Stimulated activated CD4-positive, alpha-beta T cell treated with anti-CD3 and anti-CD28 coated beads, Interleukin-12 subunit alpha, Interleukin-12 subunit beta, amount 100 ng/mL, for 4 hours (primary cell): ENCODE measurements around the gene IFNE.
"Not testable (repeated sequence)": the region's sequence is repeated elsewhere in the genome, so short reads cannot be mapped to it uniquely, and the experiment has no call there.

Source experiments
- DNase-seq: peaks from one replicate; pipeline ENCODE4 v3.0.0-alpha.2; 2020

Gene IFNE

GRCh38 chr9:21481470-21482056 lies 550 bp downstream of the IFNE start:
- no peak for DNase-seq

GRCh38 chr9:21479152-21479702 lies 2.9 kb downstream of the IFNE start:
- DNase-seq = no peak

GRCh38 chr9:21477466-21477865 lies 4.6 kb downstream of the IFNE start:
- no peak for DNase-seq

- DNase-seq = no peak
Observed at GRCh38 chr9:21473236-21473635, 8.9 kb downstream of the IFNE start.

- DNase-seq = no peak
Observed at GRCh38 chr9:21470126-21470525, 12.0 kb downstream of the IFNE start.

GRCh38 chr9:21465859-21466518 lies 16.1 kb downstream of the IFNE start:
- DNase-seq = no peak

- no peak for DNase-seq
Observed at GRCh38 chr9:21465138-21465537, 17.0 kb downstream of the IFNE start.

GRCh38 chr9:21461377-21461776 lies 20.7 kb downstream of the IFNE start:
- DNase-seq = no peak

- no peak for DNase-seq
Observed at GRCh38 chr9:21455320-21455719, 26.8 kb downstream of the IFNE start.

GRCh38 chr9:21454149-21454548 lies 28.0 kb downstream of the IFNE start:
- DNase-seq = no peak

- no peak for DNase-seq
Observed at GRCh38 chr9:21452681-21453080, 29.4 kb downstream of the IFNE start.

GRCh38 chr9:21450733-21451394 lies 31.2 kb downstream of the IFNE start:
- DNase-seq = no peak

- DNase-seq = not testable (repeated sequence)
Observed at GRCh38 chr9:21449312-21449711, 32.8 kb downstream of the IFNE start.

GRCh38 chr9:21443849-21444625 lies 38.1 kb downstream of the IFNE start:
- no peak for DNase-seq

GRCh38 chr9:21440139-21440538 lies 42.0 kb downstream of the IFNE start, which contains the start of gene IFNA1:
IFNA1 (plus strand) TSS chr9:21440439; CDS start chr9:21440508, 69 bp downstream.
- DNase-seq = no peak

- not testable (repeated sequence) for DNase-seq
Observed at GRCh38 chr9:21435015-21435383, 47.1 kb downstream of the IFNE start.

- DNase-seq = peak; percentile 24
Observed at GRCh38 chr9:21434202-21435014, 47.7 kb downstream of the IFNE start.

GRCh38 chr9:21432672-21433425 lies 49.3 kb downstream of the IFNE start:
- no peak for DNase-seq
